Measurements from ENCODE around the gene JAZF1.
"Not testable (repeated sequence)": the region's sequence is repeated elsewhere in the genome, so short reads cannot be mapped to it uniquely, and the experiment has no call there.

The JAZF1 gene

GRCh38 chr7:28038175-28038797 is 142.3 kb downstream of the JAZF1 start:
- in situ Hi-C loops (cut with HindIII; ENCODE audit: low pct_ligation_motif_present, low pct_unique_long_range_greater_than_20kb, low sequenced_read_pairs) = no loop called here
- DNase-seq = no peak

DNA sequence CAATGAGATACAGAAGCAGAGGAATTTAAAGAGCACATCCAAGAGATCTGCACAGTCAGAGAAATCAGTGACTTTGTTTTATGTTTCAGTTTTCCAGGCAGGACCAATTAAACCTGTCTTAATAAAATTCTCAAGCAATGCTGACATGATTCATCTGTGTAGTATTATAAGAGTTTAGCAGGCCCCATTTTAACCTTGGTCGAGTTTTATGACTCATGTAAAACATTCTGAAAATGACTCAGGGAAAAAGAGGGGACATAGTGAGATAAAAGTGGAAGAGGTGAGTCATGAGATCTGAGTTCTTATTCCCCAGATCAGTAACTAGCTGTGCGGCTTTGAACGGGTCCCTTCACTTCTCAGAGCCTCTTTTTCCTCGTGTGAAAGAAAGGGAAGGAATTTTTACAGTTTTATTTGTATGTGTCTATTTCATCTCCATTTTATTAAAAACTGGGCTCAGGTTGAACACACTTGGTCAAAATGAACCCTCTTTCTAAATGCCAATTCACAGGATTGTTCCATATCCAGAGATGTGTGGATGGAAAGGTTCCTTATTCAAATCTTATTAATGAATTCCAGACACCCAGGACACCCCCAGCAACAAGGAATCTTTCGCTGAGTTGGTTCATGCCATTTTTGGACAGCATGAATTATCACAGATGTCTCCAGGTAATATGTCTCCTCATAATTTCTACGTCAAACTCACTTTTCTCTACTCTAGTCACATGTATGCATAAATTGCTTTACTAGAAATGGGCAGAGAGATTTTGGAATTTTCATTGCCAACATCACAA is 143.2 kb downstream of the JAZF1 start:
- peak; percentile 100 for DNase-seq
- in situ Hi-C loops (cut with HindIII; ENCODE audit: low pct_ligation_motif_present, low pct_unique_long_range_greater_than_20kb, low sequenced_read_pairs) = no loop called here

- in situ Hi-C loops (cut with HindIII; ENCODE audit: low pct_ligation_motif_present, low pct_unique_long_range_greater_than_20kb, low sequenced_read_pairs) = no loop called here
Measured at GRCh38 chr7:28036696-28037095, 143.9 kb downstream of the JAZF1 start.

GRCh38 chr7:28033386-28033785 is 147.2 kb downstream of the JAZF1 start:
- in situ Hi-C loops (cut with HindIII; ENCODE audit: low pct_ligation_motif_present, low pct_unique_long_range_greater_than_20kb, low sequenced_read_pairs) = no loop called here
- no peak for DNase-seq

More at GRCh38 chr7:28036696-28037095, 143.9 kb downstream of the JAZF1 start:
- peak; percentile 68 for DNase-seq

DNA sequence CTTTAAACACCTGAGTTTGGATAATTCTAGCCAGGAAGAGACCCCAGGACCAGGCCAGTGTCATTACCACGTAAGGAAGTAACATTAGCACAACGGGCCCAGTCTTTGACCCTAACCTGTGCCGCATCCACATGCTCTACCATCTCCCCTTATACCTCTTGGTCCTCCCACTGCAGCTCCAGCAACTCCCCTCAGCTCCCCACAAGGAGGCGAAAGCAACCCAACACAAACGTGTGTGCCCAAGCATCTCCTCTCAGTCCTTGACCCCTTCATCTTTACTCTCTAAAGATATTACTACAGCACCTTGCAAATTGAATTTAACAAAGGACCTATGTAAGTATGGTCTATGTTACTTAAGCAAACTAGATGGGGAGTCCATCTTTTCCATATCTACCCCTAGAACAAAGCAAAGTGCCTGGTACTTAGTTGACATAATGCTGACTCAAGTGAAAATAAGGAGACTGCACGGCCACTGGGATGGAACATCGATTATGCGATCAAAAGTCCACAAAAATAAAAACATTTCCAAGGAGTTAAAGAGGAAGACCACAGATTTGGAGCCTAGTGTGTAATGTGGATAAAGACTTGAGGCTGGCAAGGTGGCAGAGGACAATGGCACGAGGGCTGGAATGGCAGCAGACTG is 147.7 kb downstream of the JAZF1 start:
- in situ Hi-C loops (cut with HindIII; ENCODE audit: low pct_ligation_motif_present, low pct_unique_long_range_greater_than_20kb, low sequenced_read_pairs) = no loop called here
- DNase-seq = peak; percentile 43

GRCh38 chr7:28029051-28029450 is 151.5 kb downstream of the JAZF1 start:
- in situ Hi-C loops (cut with HindIII; ENCODE audit: low pct_ligation_motif_present, low pct_unique_long_range_greater_than_20kb, low sequenced_read_pairs) = no loop called here
- DNase-seq = no peak

GRCh38 chr7:28028471-28028870 is 152.1 kb downstream of the JAZF1 start:
- no peak for DNase-seq
- in situ Hi-C loops (cut with HindIII; ENCODE audit: low pct_ligation_motif_present, low pct_unique_long_range_greater_than_20kb, low sequenced_read_pairs) = no loop called here

DNA sequence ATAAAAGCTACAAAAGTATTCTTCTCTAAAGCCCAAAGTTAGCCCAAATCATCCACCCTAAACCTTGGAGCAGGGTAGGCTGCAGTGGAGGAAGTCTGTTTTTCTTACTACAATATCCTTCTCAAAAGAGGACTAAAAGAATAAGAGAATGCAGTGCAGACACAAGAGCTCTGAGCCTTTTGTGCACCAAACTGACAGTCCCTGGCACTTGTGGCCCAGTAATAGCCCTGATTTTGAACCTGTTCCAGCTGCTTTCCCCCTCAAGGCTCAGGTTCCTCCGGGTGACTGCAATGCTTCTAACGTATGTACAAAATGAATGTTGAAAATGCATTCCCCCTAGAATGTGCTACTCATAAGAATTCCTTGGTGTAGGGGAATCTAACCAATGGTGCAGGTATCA is 154.4 kb downstream of the JAZF1 start:
- in situ Hi-C loops (cut with HindIII; ENCODE audit: low pct_ligation_motif_present, low pct_unique_long_range_greater_than_20kb, low sequenced_read_pairs) = no loop called here
- DNase-seq = no peak

- in situ Hi-C loops (cut with HindIII; ENCODE audit: low pct_ligation_motif_present, low pct_unique_long_range_greater_than_20kb, low sequenced_read_pairs) = no loop called here
- DNase-seq = no peak
Measured at GRCh38 chr7:28024786-28025334, 155.7 kb downstream of the JAZF1 start.

DNA sequence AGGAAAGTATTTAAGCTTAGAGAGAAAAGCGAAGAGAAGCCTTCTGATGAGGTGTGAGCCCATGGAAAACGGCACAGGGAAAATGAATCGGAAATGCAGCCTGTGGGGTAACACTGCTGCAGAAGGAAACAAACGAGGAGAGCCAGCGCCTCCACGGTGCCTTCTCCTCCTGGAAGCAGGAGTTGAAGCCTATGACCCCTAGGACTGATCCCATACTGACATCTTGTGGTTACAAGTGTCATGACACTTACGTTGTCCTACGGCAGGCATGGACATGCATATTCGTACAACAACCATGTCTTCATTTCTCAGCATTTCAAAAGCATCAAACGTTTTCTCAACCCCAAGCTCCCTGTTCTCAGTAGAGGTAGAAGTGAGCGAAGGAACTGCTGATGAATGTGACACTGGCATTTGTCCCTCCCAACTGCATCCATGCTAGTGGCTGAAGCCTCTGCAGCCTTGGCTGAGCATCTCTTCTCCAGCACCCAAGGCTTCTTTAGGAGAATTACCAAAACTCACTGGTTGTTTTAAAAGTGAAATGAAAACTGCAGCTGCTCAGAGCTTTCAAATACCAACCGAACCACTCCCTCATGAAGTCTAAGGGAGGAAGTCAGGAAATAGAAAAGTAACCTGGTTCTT is 160.2 kb downstream of the JAZF1 start:
- in situ Hi-C loops (cut with HindIII; ENCODE audit: low pct_ligation_motif_present, low pct_unique_long_range_greater_than_20kb, low sequenced_read_pairs) = no loop called here
- DNase-seq = peak; percentile 88

- in situ Hi-C loops (cut with HindIII; ENCODE audit: low pct_ligation_motif_present, low pct_unique_long_range_greater_than_20kb, low sequenced_read_pairs) = no loop called here
- no peak for DNase-seq
Measured at GRCh38 chr7:28018856-28019465, 161.6 kb downstream of the JAZF1 start.

DNA sequence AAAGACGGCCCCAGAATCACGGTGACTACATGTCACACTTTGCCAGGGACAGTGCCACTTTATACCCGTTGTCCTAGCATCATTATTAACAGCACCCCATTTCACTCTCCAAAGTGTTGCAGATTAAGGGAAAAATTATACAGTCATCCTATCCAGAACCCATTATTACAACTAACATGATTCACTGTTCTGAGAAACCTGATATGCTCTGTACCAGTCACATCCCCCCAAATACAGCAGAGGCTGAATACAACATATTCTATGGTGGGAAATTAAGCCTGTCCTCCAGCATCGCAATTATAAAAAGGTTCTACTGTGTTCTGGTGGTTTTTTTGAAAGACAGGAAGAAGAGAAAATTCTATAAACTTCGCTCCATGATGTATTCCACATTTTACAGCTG is 162.1 kb downstream of the JAZF1 start:
- DNase-seq = no peak
- in situ Hi-C loops (cut with HindIII; ENCODE audit: low pct_ligation_motif_present, low pct_unique_long_range_greater_than_20kb, low sequenced_read_pairs) = no loop called here

DNA sequence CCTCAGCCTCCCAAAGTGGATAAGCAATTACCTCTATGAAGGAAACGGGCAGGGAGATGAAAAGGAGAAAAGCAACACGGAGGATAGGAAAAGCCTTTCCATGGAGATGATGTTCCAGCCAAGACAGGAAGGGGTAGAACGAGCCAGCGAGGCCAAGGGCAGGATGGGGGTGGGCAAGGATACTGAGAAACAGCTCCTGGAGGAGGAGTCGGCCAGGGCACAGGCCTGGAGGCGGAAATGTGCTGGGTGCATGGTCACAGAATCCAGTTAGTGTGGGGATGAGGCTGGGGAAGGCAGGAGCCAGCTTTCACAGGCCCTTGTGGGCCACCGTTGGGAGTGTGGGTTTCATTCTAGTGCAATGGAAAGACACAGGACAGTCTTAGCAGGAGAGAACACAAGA is 162.6 kb downstream of the JAZF1 start:
- DNase-seq = no peak
- in situ Hi-C loops (cut with HindIII; ENCODE audit: low pct_ligation_motif_present, low pct_unique_long_range_greater_than_20kb, low sequenced_read_pairs) = no loop called here

DNA sequence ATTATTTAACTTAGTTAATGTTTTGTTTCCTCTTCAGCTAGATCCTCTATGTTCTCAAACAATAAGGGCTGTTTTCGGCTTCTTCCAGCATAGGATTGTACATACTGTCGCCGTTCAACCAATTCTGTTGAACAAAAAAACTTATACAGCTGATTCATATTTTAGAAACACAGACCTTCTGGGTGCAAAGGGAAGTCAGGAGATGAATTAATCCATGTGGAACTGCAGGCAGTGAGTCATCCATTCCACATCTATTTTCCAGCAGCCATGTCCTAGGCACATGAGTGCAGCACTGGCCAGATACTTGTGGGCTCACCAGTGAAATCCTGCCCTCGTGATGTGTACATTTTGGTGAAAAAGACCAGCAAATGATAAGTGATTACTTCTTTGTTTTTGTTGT is 163.2 kb downstream of the JAZF1 start:
- peak; percentile 73 for DNase-seq
- in situ Hi-C loops (cut with HindIII; ENCODE audit: low pct_ligation_motif_present, low pct_unique_long_range_greater_than_20kb, low sequenced_read_pairs) = no loop called here

DNA sequence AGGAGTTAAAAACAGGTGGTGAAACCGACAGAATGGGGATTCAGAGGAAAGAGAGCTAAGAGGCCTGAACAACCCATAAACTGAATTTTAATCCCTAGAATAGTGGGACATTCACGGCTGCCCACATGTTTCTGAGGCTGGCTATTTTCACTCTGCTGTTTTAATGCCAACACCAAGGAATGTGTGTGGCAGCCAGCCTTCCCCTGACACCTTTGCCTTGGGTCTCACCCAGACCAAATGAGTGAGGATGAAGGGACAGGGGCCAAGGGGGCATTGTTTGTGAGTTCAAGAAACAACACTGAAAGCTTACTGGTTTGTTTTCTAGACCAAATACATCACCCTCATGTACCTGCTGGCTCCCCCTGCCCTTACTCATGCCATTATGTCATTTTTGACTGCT is 164.3 kb downstream of the JAZF1 start:
- in situ Hi-C loops (cut with HindIII; ENCODE audit: low pct_ligation_motif_present, low pct_unique_long_range_greater_than_20kb, low sequenced_read_pairs) = no loop called here
- DNase-seq = no peak

DNA sequence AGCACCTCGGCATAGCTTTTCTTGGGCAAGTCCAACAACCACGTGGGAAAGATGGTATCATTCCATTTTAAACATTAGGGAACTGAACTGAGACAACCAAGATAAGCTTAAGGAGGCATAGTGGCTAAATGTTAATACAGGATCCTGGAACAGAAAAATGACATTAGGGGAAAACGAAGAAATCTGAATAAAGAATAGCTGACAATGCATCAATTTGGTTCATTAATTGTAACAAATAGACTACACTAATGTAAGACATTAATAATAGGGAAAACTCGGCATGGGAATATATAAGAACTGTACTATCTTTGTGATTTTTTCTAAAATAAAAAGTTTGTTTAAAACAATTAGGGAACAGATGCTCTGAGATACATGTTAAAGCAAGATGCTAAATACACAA is 165.4 kb downstream of the JAZF1 start:
- in situ Hi-C loops (cut with HindIII; ENCODE audit: low pct_ligation_motif_present, low pct_unique_long_range_greater_than_20kb, low sequenced_read_pairs) = no loop called here
- DNase-seq = no peak

GRCh38 chr7:28014340-28014739 is 166.3 kb downstream of the JAZF1 start:
- DNase-seq; in situ Hi-C loops (cut with HindIII; ENCODE audit: low pct_ligation_motif_present, low pct_unique_long_range_greater_than_20kb, low sequenced_read_pairs): not testable (repeated sequence)

GRCh38 chr7:28013441-28013840 is 167.2 kb downstream of the JAZF1 start:
- in situ Hi-C loops (cut with HindIII; ENCODE audit: low pct_ligation_motif_present, low pct_unique_long_range_greater_than_20kb, low sequenced_read_pairs) = no loop called here
- no peak for DNase-seq

GRCh38 chr7:28013019-28013418 is 167.6 kb downstream of the JAZF1 start:
- no peak for DNase-seq
- in situ Hi-C loops (cut with HindIII; ENCODE audit: low pct_ligation_motif_present, low pct_unique_long_range_greater_than_20kb, low sequenced_read_pairs) = no loop called here

All from ACHN (cell line).